Peyer's patch (tissue), 4 donors: ENCODE measurements around the gene MRPL4. TPM values are rescaled to one million over a fixed set of nuclear protein-coding genes. Genes with fewer than 3 reads are reported as not detected.
A peak's percentile ranks its signal among the peaks of the same experiment; 100 is the strongest.

Source experiments
- DNase-seq, 3 donors: peaks; one replicate each; pipeline ENCODE4 v3.0.0-alpha.2; 2017 to 2019
- H3K27ac ChIP-seq, 4 donors: fragments of 200-600 bp; sonication (generic); one replicate each; pipeline ENCODE4 v1.5.1; 2016 to 2019
- H3K27me3 ChIP-seq, 2 donors: fragments of 200-600 bp; sonication (generic); one replicate each; pipeline ENCODE4 v1.5.1; 2019
- H3K36me3 ChIP-seq, 3 donors: fragments of 200-600 bp; sonication (generic); one replicate each; pipeline ENCODE4 v1.5.1; 2016 to 2019
- H3K4me1 ChIP-seq, 4 donors: fragments of 200-600 bp; sonication (generic); one replicate each; pipeline ENCODE4 v1.5.1; 2016 to 2019
- H3K4me3 ChIP-seq, 4 donors: fragments of 200-600 bp; sonication (generic); 1 replicate in 3 of 4; 2 replicates in 1 of 4; pipeline ENCODE4 v1.5.1; 2016 to 2019; ENCODE audit warnings: mild to moderate bottlenecking in 1 of 4
- H3K9me3 ChIP-seq, 4 donors: fragments of 200-600 bp; sonication (generic); one replicate each; pipeline ENCODE4 v1.5.1; 2016 to 2019; ENCODE audit warnings: mild to moderate bottlenecking in 1 of 4
- CTCF ChIP-seq, 6 experiments: fragments of 450-650 bp in 4 of 6; fragments of 200-600 bp in 2 of 6; sonication (generic) in 1 of 6; IDR thresholded peaks; one replicate each; pipeline ENCODE4 v1.5.1; 2017 to 2019; ENCODE audit warnings: antibody characterized with exemption in 6 of 6, mild to moderate bottlenecking in 3 of 6, moderate library complexity in 1 of 6
- POLR2A ChIP-seq, 2 donors: fragments of 450-650 bp; IDR thresholded peaks; one replicate each; pipeline ENCODE4 v1.5.1; 2017; ENCODE audit warnings: antibody characterized with exemption in 2 of 2, mild to moderate bottlenecking in 2 of 2, moderate library complexity in 2 of 2
- total RNA-seq, 4 donors: library from RNA; depleted of rRNA; stranded (reverse); fragments of >200 nt; gene quantifications; one replicate each; pipeline ENCODE4 v1.1.0, GENCODE V29; 2016

Gene MRPL4
- total RNA-seq, 4 donors from 2014 or later: 43.8 to 49.6 (median 45.3) TPM

GRCh38 chr19:10289167-10289835 lies 37.3 kb downstream of the MRPL4 start:
- TF ChIP-seq CTCF (IDR thresholded peaks at IDR 0.05) (no peak), POLR2A (IDR thresholded peaks at IDR 0.05) (no peak)
- H3K4me3 ChIP-seq: peak overlapping the region; percentile 18 to 49 (median 36)
- H3K36me3 ChIP-seq: peaks cover 0 to 10% (median 0%) of the 10 kb centered on the region in 3 donors
- DNase-seq: peak in 2 of 3 donors; percentile 48 to 68
- H3K9me3 ChIP-seq: no peaks in the 10 kb centered on the region
- no peak overlapping the region for H3K27ac ChIP-seq
- H3K27me3 ChIP-seq: peaks cover 0 to 51% of the 10 kb centered on the region in 2 donors
- H3K4me1 ChIP-seq: peaks cover 0 to 76% (median 61%) of the 10 kb centered on the region in 4 donors

GRCh38 chr19:10289836-10290356 lies 37.9 kb downstream of the MRPL4 start, which contains the start of gene ICAM5:
Gene ICAM5, plus strand, starts transcription at chr19:10289952. Its CDS starts 92 bp downstream, at chr19:10290044.
- DNase-seq: no peak
- H3K4me3 ChIP-seq: peak within 1 kb of the TSS; percentile 29 to 49 (median 36)
- H3K27ac ChIP-seq: peak within 1 kb of the TSS in 1 of 4 donors; percentile 25
- peaks cover 0 to 4% (median 0%) of the 10 kb centered on the region in 3 donors for H3K36me3 ChIP-seq
- peaks cover 0 to 56% of the 10 kb centered on the region in 2 donors for H3K27me3 ChIP-seq
- no peak for TF ChIP-seq CTCF (IDR thresholded peaks at IDR 0.05)
- no peak for TF ChIP-seq POLR2A (IDR thresholded peaks at IDR 0.05)
- no peaks in the 10 kb centered on the region for H3K9me3 ChIP-seq
- H3K4me1 ChIP-seq: peaks cover 0 to 82% (median 62%) of the 10 kb centered on the region in 4 donors

- Histone ChIP-seq H3K4me1 (peaks cover 0 to 87% (median 66%) of the 10 kb centered on the region in 4 donors), H3K27me3 (peaks cover 0 to 58% of the 10 kb centered on the region in 2 donors), H3K36me3 (no peaks in the 10 kb centered on the region), H3K4me3 (peak overlapping the region; percentile 29 to 49 (median 36)), H3K9me3 (no peaks in the 10 kb centered on the region), H3K27ac (no peak overlapping the region)
- no peak for TF ChIP-seq POLR2A (IDR thresholded peaks at IDR 0.05)
- no peak for TF ChIP-seq CTCF (IDR thresholded peaks at IDR 0.05)
- no peak for DNase-seq
Measured at GRCh38 chr19:10290357-10290875, 38.4 kb downstream of the MRPL4 start.

GRCh38 chr19:10290876-10291553 lies 39.0 kb downstream of the MRPL4 start:
- H3K27ac ChIP-seq: peak overlapping the region in 1 of 4 donors; percentile 25
- DNase-seq: peak; percentile 51 to 85 (median 69)
- TF ChIP-seq CTCF (IDR thresholded peaks at IDR 0.05) (no peak), POLR2A (IDR thresholded peaks at IDR 0.05) (peak; percentile 5 to 14)
- H3K4me1 ChIP-seq: peaks cover 0 to 91% (median 72%) of the 10 kb centered on the region in 4 donors
- peaks cover 0 to 64% of the 10 kb centered on the region in 2 donors for H3K27me3 ChIP-seq
- no peaks in the 10 kb centered on the region for H3K9me3 ChIP-seq
- no peaks in the 10 kb centered on the region for H3K36me3 ChIP-seq
- H3K4me3 ChIP-seq: peak overlapping the region; percentile 29 to 49 (median 36)

GRCh38 chr19:10291554-10292205 lies 39.7 kb downstream of the MRPL4 start:
- DNase-seq: peak in 2 of 3 donors; percentile 49 to 50
- H3K4me3 ChIP-seq: peak overlapping the region; percentile 29 to 49 (median 36)
- TF ChIP-seq CTCF (IDR thresholded peaks at IDR 0.05): no peak
- TF ChIP-seq POLR2A (IDR thresholded peaks at IDR 0.05): no peak
- no peaks in the 10 kb centered on the region for H3K9me3 ChIP-seq
- H3K27ac ChIP-seq: no peak overlapping the region
- H3K27me3 ChIP-seq: peaks cover 0 to 68% of the 10 kb centered on the region in 2 donors
- peaks cover 0 to 91% (median 74%) of the 10 kb centered on the region in 4 donors for H3K4me1 ChIP-seq
- H3K36me3 ChIP-seq: no peaks in the 10 kb centered on the region
